AG04449 (cell line): ENCODE data around the gene JPH3.
"Not testable (repeated sequence)": the region's sequence is repeated elsewhere in the genome, so short reads cannot be mapped to it uniquely, and the experiment has no call there.

ENCODE experiments used
- CTCF ChIA-PET: fragments of 350-600 bp; formaldehyde crosslinking; extraction: SDS; loops from one replicate; lab custom pipeline; 2021; ENCODE audit warnings: antibody characterized with exemption; lab: Yijun Ruan, JAX
- POLR2A ChIA-PET: fragments of 400-600, 350-600 bp; formaldehyde crosslinking; extraction: SDS; loops from one replicate; lab custom pipeline; 2020; ENCODE audit warnings: antibody characterized with exemption, inconsistent platforms; lab: Yijun Ruan, JAX
- DNase-seq: peaks from one replicate; pipeline ENCODE4 v3.0.0-alpha.2; 2010; ENCODE audit warnings: low read depth, low spot score
- H3K4me3 ChIP-seq: 2 replicates; pipeline ENCODE4 v1.5.1; 2011; ENCODE audit warnings: low read depth, mild to moderate bottlenecking, control low read depth, low read length
- CTCF ChIP-seq: IDR thresholded peaks from one replicate; pipeline ENCODE4 v1.5.1; 2011; ENCODE audit warnings: mild to moderate bottlenecking, moderate library complexity, low read length, control low read depth, inconsistent platforms; ENCODE audit not compliant: insufficient read depth; ENCODE audit errors: missing control alignments

The JPH3 gene

GRCh38 chr16:87725596-87726235 is 123.4 kb downstream of the JPH3 start:
- peak; percentile 36 for DNase-seq
- ChIA-PET POLR2A (no interaction called here), CTCF (interaction anchor here (0.9 to 1.3 kb wide), 3 partner anchors 46 to 332 kb away, joined by 3 read pairs; no protein-coding TSS in a partner anchor)
- H3K4me3 ChIP-seq = no peak overlapping the region
- TF ChIP-seq CTCF = no peak

- H3K4me3 ChIP-seq, CTCF ChIA-PET, DNase-seq, POLR2A ChIA-PET: not testable (repeated sequence)
Measured at GRCh38 chr16:87726577-87726976, 124.3 kb downstream of the JPH3 start.

GRCh38 chr16:87727346-87727745 is 125.0 kb downstream of the JPH3 start:
- DNase-seq = no peak
- H3K4me3 ChIP-seq = no peak overlapping the region
- TF ChIP-seq CTCF = no peak
- ChIA-PET POLR2A (no interaction called here), CTCF (no interaction called here)

- POLR2A ChIA-PET = no interaction called here
- TF ChIP-seq CTCF = no peak
Measured at GRCh38 chr16:87728026-87728425, 125.7 kb downstream of the JPH3 start.

GRCh38 chr16:87729266-87729954 is 127.1 kb downstream of the JPH3 start:
- CTCF ChIA-PET = no interaction called here
- no peak for TF ChIP-seq CTCF
- H3K4me3 ChIP-seq = no peak overlapping the region
- DNase-seq = no peak
- POLR2A ChIA-PET = no interaction called here

More at GRCh38 chr16:87728026-87728425, 125.7 kb downstream of the JPH3 start:
- no peak for DNase-seq
- no peak overlapping the region for H3K4me3 ChIP-seq
- CTCF ChIA-PET = interaction anchor here (1.2 kb wide), 1 partner anchor 26 kb away, joined by 3 read pairs; no protein-coding TSS in a partner anchor

- ChIA-PET CTCF (interaction anchor here (1.2 kb wide), 2 partner anchors 28 to 38 kb away, joined by 3 to 5 read pairs; no protein-coding TSS in a partner anchor), POLR2A (no interaction called here)
- TF ChIP-seq CTCF = no peak
- no peak for DNase-seq
- no peak overlapping the region for H3K4me3 ChIP-seq
Measured at GRCh38 chr16:87731607-87732006, 129.3 kb downstream of the JPH3 start.
